HPDE6-E6E7 (cell line): ENCODE data around the gene DIS3L2.
"Not testable (repeated sequence)": the region's sequence is repeated elsewhere in the genome, so short reads cannot be mapped to it uniquely, and the experiment has no call there.

Experiments
- DNase-seq: peaks from one replicate; pipeline ENCODE4 v3.0.0; 2011; ENCODE audit warnings: missing footprints; ENCODE audit errors: extremely low spot score

Gene DIS3L2

GRCh38 chr2:232349546-232349945 lies 388.0 kb downstream of the DIS3L2 start:
- DNase-seq, result no peak

- DNase-seq, result no peak
Measured at GRCh38 chr2:232349946-232350635, 388.6 kb downstream of the DIS3L2 start.

GRCh38 chr2:232350804-232351685 lies 389.5 kb downstream of the DIS3L2 start:
- DNase-seq, result no peak

GRCh38 chr2:232351686-232352510 lies 390.4 kb downstream of the DIS3L2 start:
- DNase-seq, result no peak

- no peak for DNase-seq
Measured at GRCh38 chr2:232352511-232353091, 391.1 kb downstream of the DIS3L2 start.

GRCh38 chr2:232353096-232353495 lies 391.6 kb downstream of the DIS3L2 start:
- no peak for DNase-seq

- no peak for DNase-seq
Measured at GRCh38 chr2:232353660-232354059, 392.1 kb downstream of the DIS3L2 start.

GRCh38 chr2:232354069-232354468 lies 392.6 kb downstream of the DIS3L2 start:
- no peak for DNase-seq

GRCh38 chr2:232361646-232362045 lies 400.1 kb downstream of the DIS3L2 start:
- DNase-seq, result no peak

- DNase-seq, result no peak
Measured at GRCh38 chr2:232362174-232362900, 400.8 kb downstream of the DIS3L2 start.

GRCh38 chr2:232363064-232363783 lies 401.7 kb downstream of the DIS3L2 start:
- DNase-seq, result not testable (repeated sequence)

- no peak for DNase-seq
Measured at GRCh38 chr2:232363784-232364615, 402.5 kb downstream of the DIS3L2 start.

- DNase-seq, result not testable (repeated sequence)
Measured at GRCh38 chr2:232364806-232365594, 403.5 kb downstream of the DIS3L2 start.

GRCh38 chr2:232365621-232366321 lies 404.3 kb downstream of the DIS3L2 start:
- DNase-seq, result no peak

- not testable (repeated sequence) for DNase-seq
Measured at GRCh38 chr2:232366461-232366860, 404.9 kb downstream of the DIS3L2 start.

- no peak for DNase-seq
Measured at GRCh38 chr2:232367016-232367415, 405.5 kb downstream of the DIS3L2 start.

- DNase-seq, result no peak
Measured at GRCh38 chr2:232367591-232368233, 406.2 kb downstream of the DIS3L2 start.
